Parathyroid adenoma (tissue), 2 donors: ENCODE results near the gene DAB2IP.

Experiments used
- H2AFZ ChIP-seq: fragments of 300-600 bp; sonication (generic); one replicate; pipeline ENCODE4 v1.7.0; 2017; ENCODE audit warnings: antibody characterized with exemption, mild to moderate bottlenecking
- H3K27ac ChIP-seq: fragments of 300-600 bp; sonication (generic); one replicate; pipeline ENCODE4 v1.7.0; 2017
- H3K27me3 ChIP-seq: fragments of 300-600 bp; sonication (generic); one replicate; pipeline ENCODE4 v1.7.0; 2017; ENCODE audit warnings: low read length; ENCODE audit not compliant: control insufficient read depth, insufficient read depth
- H3K36me3 ChIP-seq: fragments of 300-600 bp; sonication (generic); one replicate; pipeline ENCODE4 v1.7.0; 2017; ENCODE audit warnings: low read length; ENCODE audit not compliant: control insufficient read depth, insufficient read depth
- H3K4me1 ChIP-seq: fragments of 300-600 bp; sonication (generic); one replicate; pipeline ENCODE4 v1.7.0; 2017; ENCODE audit warnings: control low read depth
- H3K4me2 ChIP-seq: fragments of 300-600 bp; sonication (generic); one replicate; pipeline ENCODE4 v1.7.0; 2017; ENCODE audit warnings: low read length
- H3K4me3 ChIP-seq: fragments of 300-600 bp; sonication (generic); one replicate; pipeline ENCODE4 v1.7.0; 2017; ENCODE audit warnings: low read depth, low read length
- H3K79me2 ChIP-seq: fragments of 300-600 bp; sonication (generic); one replicate; pipeline ENCODE4 v1.7.0; 2017; ENCODE audit warnings: control low read depth
- H3K9ac ChIP-seq: fragments of 300-600 bp; sonication (generic); one replicate; pipeline ENCODE4 v1.7.0; 2017; ENCODE audit warnings: mild to moderate bottlenecking
- H3K9me3 ChIP-seq: fragments of 300-600 bp; sonication (generic); one replicate; pipeline ENCODE4 v1.7.0; 2017; ENCODE audit warnings: low read length; ENCODE audit not compliant: control insufficient read depth
- CTCF ChIP-seq: fragments of 300-600 bp; sonication (generic); IDR thresholded peaks from one replicate; pipeline ENCODE4 v1.7.0; 2017; ENCODE audit warnings: antibody characterized with exemption, mild to moderate bottlenecking
- donor health status: primary hyperparathyroidism.

DAB2IP gene

GRCh38 chr9:121707477-121708424 is 56.3 kb downstream of the DAB2IP start:
- no peak overlapping the region for H3K27ac ChIP-seq
- H3K36me3 ChIP-seq, result no peaks in the 10 kb centered on the region
- no peak for TF ChIP-seq CTCF
- peaks cover 41% of the 10 kb centered on the region for H3K79me2 ChIP-seq
- peaks cover 6% of the 10 kb centered on the region for H3K4me1 ChIP-seq
- no peaks in the 10 kb centered on the region for H3K9me3 ChIP-seq
- H3K4me2 ChIP-seq, result no peak overlapping the region
- H3K9ac ChIP-seq, result no peak overlapping the region
- no peak overlapping the region for H3K4me3 ChIP-seq
- H3K27me3 ChIP-seq, result no peaks in the 10 kb centered on the region
- H2AFZ ChIP-seq, result no peak overlapping the region

- TF ChIP-seq CTCF, result no peak
- Histone ChIP-seq H3K79me2 (peaks cover 41% of the 10 kb centered on the region), H3K27me3 (no peaks in the 10 kb centered on the region), H3K4me2 (no peak overlapping the region), H2AFZ (no peak overlapping the region), H3K4me1 (peaks cover 6% of the 10 kb centered on the region), H3K4me3 (no peak overlapping the region), H3K9me3 (no peaks in the 10 kb centered on the region), H3K36me3 (no peaks in the 10 kb centered on the region), H3K27ac (no peak overlapping the region), H3K9ac (no peak overlapping the region)
These were observed 57.5 kb downstream of the DAB2IP start for GRCh38 chr9:121708768-121709488.

- Histone ChIP-seq H3K4me2 (no peak overlapping the region), H3K27me3 (no peaks in the 10 kb centered on the region), H3K4me3 (no peak overlapping the region), H3K36me3 (no peaks in the 10 kb centered on the region), H3K79me2 (peaks cover 36% of the 10 kb centered on the region), H3K9me3 (no peaks in the 10 kb centered on the region), H3K4me1 (peaks cover 6% of the 10 kb centered on the region), H2AFZ (no peak overlapping the region), H3K27ac (no peak overlapping the region), H3K9ac (no peak overlapping the region)
- no peak for TF ChIP-seq CTCF
These were observed 58.4 kb downstream of the DAB2IP start for GRCh38 chr9:121709798-121710197.

- Histone ChIP-seq H3K4me1 (peaks cover 6% of the 10 kb centered on the region), H3K9me3 (no peaks in the 10 kb centered on the region), H3K27ac (no peak overlapping the region), H3K36me3 (no peaks in the 10 kb centered on the region), H3K27me3 (no peaks in the 10 kb centered on the region), H3K79me2 (peaks cover 28% of the 10 kb centered on the region), H2AFZ (no peak overlapping the region), H3K4me3 (no peak overlapping the region), H3K4me2 (no peak overlapping the region), H3K9ac (no peak overlapping the region)
- no peak for TF ChIP-seq CTCF
These were observed 59.8 kb downstream of the DAB2IP start for GRCh38 chr9:121711281-121711680.
